MG63 (cell line): ENCODE data around the gene SERPINH1. TPM values are rescaled to one million over a fixed set of nuclear protein-coding genes. Genes with fewer than 3 reads are reported as not detected.

Experiments used
- DNase-seq: peaks from one replicate; pipeline ENCODE4 v3.0.0-alpha.2; 2020
- H3K27me3 ChIP-seq: fragments of 250-450 bp; sonication (Bioruptor Pico); 2 replicates; pipeline ENCODE4 v1.5.1; 2020; ENCODE audit warnings: mild to moderate bottlenecking, moderate library complexity
- H3K36me3 ChIP-seq: fragments of 250-450 bp; sonication (Bioruptor Pico); 2 replicates; pipeline ENCODE4 v1.5.1; 2020; ENCODE audit warnings: mild to moderate bottlenecking, moderate library complexity
- H3K4me3 ChIP-seq: fragments of 250-450 bp; sonication (Bioruptor Pico); 2 replicates; pipeline ENCODE4 v1.5.1; 2020; ENCODE audit warnings: mild to moderate bottlenecking, moderate library complexity
- H3K9me3 ChIP-seq: fragments of 250-450 bp; sonication (Bioruptor Pico); 2 replicates; pipeline ENCODE4 v1.5.1; 2020; ENCODE audit warnings: mild to moderate bottlenecking, moderate library complexity
- total RNA-seq: library from RNA; depleted of rRNA; stranded (reverse); fragments of >200 nt; shearing (Covaris generic); gene quantifications from 2 replicates; pipeline ENCODE4 v1.2.3, GENCODE V29; 2014; ENCODE audit warnings: low replicate concordance

The SERPINH1 gene
- total RNA-seq, 1 experiment from 2014 or later = 1,275 TPM

DNA sequence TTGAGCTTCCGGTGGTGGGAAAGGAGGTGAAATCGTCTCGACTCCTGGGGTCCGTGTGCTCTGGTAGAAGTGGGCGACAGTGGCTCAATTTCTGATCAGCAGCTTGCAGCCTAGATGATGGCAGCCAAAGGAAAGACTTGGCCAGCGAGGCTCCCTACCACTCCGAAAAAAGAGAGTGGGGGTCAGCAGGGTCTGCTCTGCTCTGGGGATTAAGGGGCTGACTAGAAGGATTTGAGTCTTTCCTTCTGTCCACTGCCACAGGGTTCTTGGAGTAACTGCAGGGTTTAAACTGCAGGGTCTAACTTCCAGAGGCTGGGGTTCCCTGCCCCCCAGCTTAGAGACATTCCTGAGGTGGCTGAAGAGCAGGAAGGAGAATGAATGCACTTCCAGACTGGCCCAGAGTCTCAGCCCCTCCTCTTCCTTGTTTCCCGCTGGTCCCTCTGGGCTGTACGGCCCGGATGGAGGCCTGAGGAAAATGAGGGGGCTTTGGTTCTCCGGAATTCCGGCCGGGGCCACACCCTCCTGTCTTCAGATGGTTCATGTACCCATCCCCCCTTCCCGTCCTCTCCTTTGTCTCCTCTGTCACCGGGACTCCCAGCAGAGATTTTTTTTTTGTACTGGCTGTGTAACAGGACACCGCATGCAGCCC lies 907 bp downstream of the SERPINH1 start:
- peak overlapping the region; percentile 94 for H3K4me3 ChIP-seq
- no peaks in the 10 kb centered on the region for H3K9me3 ChIP-seq
- no peaks in the 10 kb centered on the region for H3K27me3 ChIP-seq
- H3K36me3 ChIP-seq = peaks cover 52% of the 10 kb centered on the region
- peak; percentile 71 for DNase-seq

GRCh38 chr11:75563501-75563977 lies 1.5 kb downstream of the SERPINH1 start:
- no peak for DNase-seq
- H3K27me3 ChIP-seq = no peaks in the 10 kb centered on the region
- H3K4me3 ChIP-seq = peak overlapping the region; percentile 94
- H3K9me3 ChIP-seq = no peaks in the 10 kb centered on the region
- H3K36me3 ChIP-seq = peaks cover 57% of the 10 kb centered on the region

DNA sequence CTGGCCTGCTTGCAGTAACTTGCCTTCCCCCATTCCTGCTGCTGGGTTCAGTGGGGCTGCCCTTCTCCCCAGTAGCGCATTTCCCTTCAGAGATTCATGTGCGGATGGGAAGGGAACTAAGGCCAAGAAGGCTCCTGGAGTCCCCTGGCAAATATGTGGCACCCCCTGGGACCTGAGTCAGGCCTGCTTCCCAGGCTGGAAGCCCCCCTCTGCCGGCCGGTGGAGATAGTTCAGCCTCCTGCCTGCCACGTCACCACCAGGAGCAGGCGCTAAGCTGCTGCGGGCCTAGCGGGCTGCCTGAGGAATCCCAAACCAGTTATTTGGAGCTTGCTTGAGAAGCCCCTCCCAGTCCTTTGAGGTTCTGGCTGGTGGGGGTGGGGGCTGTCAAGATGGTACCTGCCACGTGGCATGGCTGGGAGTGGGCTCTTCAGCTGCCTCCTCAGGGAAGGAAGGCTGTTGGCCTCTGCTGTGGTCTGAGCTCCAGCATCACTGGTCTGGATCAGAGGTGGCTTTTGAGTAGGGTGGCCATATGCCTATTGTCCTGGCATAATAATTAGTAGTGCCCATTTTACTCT lies 2.0 kb downstream of the SERPINH1 start:
- Histone ChIP-seq H3K9me3 (no peaks in the 10 kb centered on the region), H3K36me3 (peaks cover 63% of the 10 kb centered on the region), H3K4me3 (peak overlapping the region; percentile 94), H3K27me3 (no peaks in the 10 kb centered on the region)
- peak; percentile 88 for DNase-seq

- Histone ChIP-seq H3K9me3 (no peaks in the 10 kb centered on the region), H3K36me3 (peaks cover 75% of the 10 kb centered on the region), H3K4me3 (peak overlapping the region; percentile 94), H3K27me3 (no peaks in the 10 kb centered on the region)
- peak; percentile 71 for DNase-seq
Measured at GRCh38 chr11:75565221-75565814, 3.3 kb downstream of the SERPINH1 start.

- no peaks in the 10 kb centered on the region for H3K27me3 ChIP-seq
- no peak for DNase-seq
- H3K4me3 ChIP-seq = peak overlapping the region; percentile 94
- peaks cover 83% of the 10 kb centered on the region for H3K36me3 ChIP-seq
- no peaks in the 10 kb centered on the region for H3K9me3 ChIP-seq
Measured at GRCh38 chr11:75565916-75566762, 4.1 kb downstream of the SERPINH1 start.

GRCh38 chr11:75566763-75567279 lies 4.8 kb downstream of the SERPINH1 start:
- no peak overlapping the region for H3K4me3 ChIP-seq
- no peak for DNase-seq

DNA sequence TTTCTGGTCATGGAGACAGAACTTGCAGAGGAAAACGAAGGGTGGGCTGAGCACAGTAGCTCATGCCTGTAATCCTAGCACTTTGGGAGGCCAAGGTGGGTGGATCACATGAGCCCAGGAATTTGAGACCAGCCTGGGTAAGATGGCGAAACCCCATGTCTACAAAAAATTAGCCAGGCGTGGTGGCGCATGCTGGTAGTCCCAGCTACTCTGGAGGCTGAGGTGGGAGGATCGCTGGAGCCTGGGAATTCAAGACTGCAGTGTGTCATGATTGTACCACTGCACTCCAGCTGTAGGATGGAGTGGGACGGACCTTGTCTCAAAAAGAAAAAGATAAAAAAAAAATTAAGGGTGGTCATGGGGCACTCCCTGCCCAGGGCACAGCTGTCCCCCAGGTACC lies 5.9 kb downstream of the SERPINH1 start:
- Histone ChIP-seq H3K27me3 (no peaks in the 10 kb centered on the region), H3K9me3 (no peaks in the 10 kb centered on the region), H3K36me3 (peaks cover 96% of the 10 kb centered on the region), H3K4me3 (no peak overlapping the region)
- no peak for DNase-seq

More at GRCh38 chr11:75566763-75567279, 4.8 kb downstream of the SERPINH1 start:
- Histone ChIP-seq H3K36me3 (peaks cover 90% of the 10 kb centered on the region), H3K27me3 (no peaks in the 10 kb centered on the region), H3K9me3 (no peaks in the 10 kb centered on the region)

GRCh38 chr11:75568616-75569219 lies 6.7 kb downstream of the SERPINH1 start:
- peaks cover 96% of the 10 kb centered on the region for H3K36me3 ChIP-seq
- no peak for DNase-seq
- no peaks in the 10 kb centered on the region for H3K9me3 ChIP-seq
- no peak overlapping the region for H3K4me3 ChIP-seq
- H3K27me3 ChIP-seq = no peaks in the 10 kb centered on the region

GRCh38 chr11:75570559-75571139 lies 8.6 kb downstream of the SERPINH1 start:
- Histone ChIP-seq H3K9me3 (no peaks in the 10 kb centered on the region), H3K36me3 (peaks cover 86% of the 10 kb centered on the region), H3K27me3 (no peaks in the 10 kb centered on the region), H3K4me3 (no peak overlapping the region)
- no peak for DNase-seq

- DNase-seq = no peak
- no peaks in the 10 kb centered on the region for H3K27me3 ChIP-seq
Measured at GRCh38 chr11:75571625-75572024, 9.6 kb downstream of the SERPINH1 start.

DNA sequence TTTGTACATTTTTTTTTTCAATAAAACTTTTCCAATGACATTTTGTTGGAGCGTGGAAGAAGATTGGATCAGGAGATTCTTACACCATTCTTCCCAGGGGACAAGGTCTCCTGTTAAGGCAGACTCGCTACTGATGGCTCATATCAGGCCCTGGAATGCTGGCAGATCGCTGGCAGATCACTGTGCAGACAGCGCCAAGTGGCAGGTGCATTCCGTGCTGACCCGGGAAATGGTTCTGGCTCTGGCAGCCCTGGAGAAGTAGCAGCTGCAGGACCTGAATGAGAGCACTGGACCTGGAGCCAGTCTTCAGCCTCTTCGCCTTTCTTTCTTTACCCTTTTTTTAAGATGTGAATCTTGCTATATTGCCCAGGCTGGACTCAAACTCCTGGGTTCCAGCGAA lies 10.7 kb downstream of the SERPINH1 start:
- Histone ChIP-seq H3K9me3 (no peaks in the 10 kb centered on the region), H3K4me3 (no peak overlapping the region), H3K36me3 (peaks cover 70% of the 10 kb centered on the region), H3K27me3 (no peaks in the 10 kb centered on the region)
- DNase-seq = no peak

More at GRCh38 chr11:75571625-75572024, 9.6 kb downstream of the SERPINH1 start:
- Histone ChIP-seq H3K36me3 (peaks cover 79% of the 10 kb centered on the region), H3K9me3 (no peaks in the 10 kb centered on the region), H3K4me3 (no peak overlapping the region)

- Histone ChIP-seq H3K4me3 (no peak overlapping the region), H3K36me3 (peaks cover 48% of the 10 kb centered on the region), H3K27me3 (no peaks in the 10 kb centered on the region), H3K9me3 (no peaks in the 10 kb centered on the region)
- DNase-seq = no peak
Measured at GRCh38 chr11:75574698-75575602, 12.9 kb downstream of the SERPINH1 start.

GRCh38 chr11:75576017-75576416 lies 14.0 kb downstream of the SERPINH1 start:
- Histone ChIP-seq H3K4me3 (no peak overlapping the region), H3K27me3 (no peaks in the 10 kb centered on the region), H3K9me3 (no peaks in the 10 kb centered on the region), H3K36me3 (peaks cover 38% of the 10 kb centered on the region)
- no peak for DNase-seq

DNA sequence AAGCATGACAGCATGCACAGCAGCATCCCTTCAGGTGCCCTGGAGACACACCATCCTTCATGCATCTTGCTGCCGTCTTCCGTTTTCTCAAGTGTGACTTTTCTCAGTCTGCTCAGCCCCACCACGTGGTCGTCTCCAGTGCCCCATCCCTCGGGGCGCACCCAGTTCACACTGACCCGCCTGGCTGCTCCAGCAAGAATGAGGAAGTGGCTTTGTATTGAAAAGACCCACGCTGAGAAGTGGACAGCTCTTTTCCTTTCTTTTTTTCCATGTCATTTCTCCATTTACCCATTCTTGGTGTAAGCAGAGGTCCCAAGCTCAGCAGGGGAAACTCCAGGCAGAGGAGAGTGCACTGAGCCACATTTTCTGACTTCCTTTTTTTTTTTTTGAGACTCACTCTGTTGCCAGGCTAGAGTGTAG lies 14.5 kb downstream of the SERPINH1 start:
- H3K27me3 ChIP-seq = no peaks in the 10 kb centered on the region
- H3K9me3 ChIP-seq = no peaks in the 10 kb centered on the region
- H3K4me3 ChIP-seq = no peak overlapping the region
- DNase-seq = peak; percentile 35
- peaks cover 33% of the 10 kb centered on the region for H3K36me3 ChIP-seq

- Histone ChIP-seq H3K36me3 (peaks cover 26% of the 10 kb centered on the region), H3K27me3 (no peaks in the 10 kb centered on the region), H3K9me3 (no peaks in the 10 kb centered on the region), H3K4me3 (no peak overlapping the region)
- peak; percentile 45 for DNase-seq
Measured at GRCh38 chr11:75577207-75577606, 15.2 kb downstream of the SERPINH1 start.
